Gastrocnemius medialis (tissue), 4 donors: ENCODE data around the gene SKIDA1.

Source experiments
- CTCF ChIP-seq, 5 experiments: fragments of 450-650 bp in 3 of 5; fragments of 200-600 bp in 2 of 5; sonication (generic) in 2 of 5; IDR thresholded peaks in 4 of 5; conservative IDR thresholded peaks in 1 of 5; 1 replicate in 4 of 5; 2 replicates in 1 of 5; pipeline ENCODE4 v1.5.1; 2016 to 2019; ENCODE audit warnings: antibody characterized with exemption in 5 of 5, mild to moderate bottlenecking in 3 of 5, moderate library complexity in 3 of 5
- POLR2A ChIP-seq, 2 donors: fragments of 450-650 bp; IDR thresholded peaks; one replicate each; pipeline ENCODE4 v1.6.1; 2017; ENCODE audit warnings: antibody characterized with exemption in 2 of 2, mild to moderate bottlenecking in 2 of 2, moderate library complexity in 2 of 2

GRCh38 chr10:21498377-21498776 is 27.1 kb downstream of the SKIDA1 start:
- TF ChIP-seq CTCF (IDR thresholded peaks at IDR 0.05 in 4 of 5, conservative IDR thresholded peaks at IDR 0.05 in 1 of 5): no peak
- no peak for TF ChIP-seq POLR2A (IDR thresholded peaks at IDR 0.05)
